ENCODE data around the gene OPCML. TPM values are rescaled to one million over a fixed set of nuclear protein-coding genes. Genes with fewer than 3 reads are reported as not detected.

The OPCML gene
- total RNA-seq, 4 donors from 2014 or later = 0.33 TPM; not detected in 3

DNA sequence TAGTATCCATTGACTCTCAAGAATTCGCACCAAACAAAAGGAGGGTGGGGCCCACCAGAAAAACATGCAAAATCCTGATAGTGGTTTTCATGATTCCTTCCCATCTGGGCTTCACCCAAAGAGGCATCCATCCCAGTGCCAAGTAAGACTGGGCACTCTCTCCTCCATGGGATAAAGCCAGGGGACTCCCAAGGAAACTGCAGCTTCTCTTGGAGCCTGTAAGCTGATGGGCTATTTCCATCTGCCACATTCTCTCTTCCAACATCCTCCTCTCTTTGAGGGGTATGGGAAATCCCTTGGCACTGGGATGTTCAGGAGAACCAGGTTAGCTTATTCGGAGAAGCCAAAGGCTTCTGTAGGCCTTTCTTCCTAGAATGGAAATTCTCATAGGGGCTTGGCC lies 10.8 kb downstream of the OPCML start:
- Histone ChIP-seq H3K4me3 (replicated peaks in 1 of 3) (no peak overlapping the region), H3K27ac (no peak overlapping the region), H3K36me3 (no peaks in the 10 kb centered on the region), H3K4me1 (no peaks in the 10 kb centered on the region), H3K9me3 (no peaks in the 10 kb centered on the region), H3K27me3 (no peaks in the 10 kb centered on the region)
- 93 to 97% methylated on average over 2 of the region's 2 CpGs for WGBS, 2 donors
- intact Hi-C loops (cut with DNase I) = no loop called here
- TF ChIP-seq POLR2A (IDR thresholded peaks at IDR 0.05) = no peak
- TF ChIP-seq, protein P1, sequence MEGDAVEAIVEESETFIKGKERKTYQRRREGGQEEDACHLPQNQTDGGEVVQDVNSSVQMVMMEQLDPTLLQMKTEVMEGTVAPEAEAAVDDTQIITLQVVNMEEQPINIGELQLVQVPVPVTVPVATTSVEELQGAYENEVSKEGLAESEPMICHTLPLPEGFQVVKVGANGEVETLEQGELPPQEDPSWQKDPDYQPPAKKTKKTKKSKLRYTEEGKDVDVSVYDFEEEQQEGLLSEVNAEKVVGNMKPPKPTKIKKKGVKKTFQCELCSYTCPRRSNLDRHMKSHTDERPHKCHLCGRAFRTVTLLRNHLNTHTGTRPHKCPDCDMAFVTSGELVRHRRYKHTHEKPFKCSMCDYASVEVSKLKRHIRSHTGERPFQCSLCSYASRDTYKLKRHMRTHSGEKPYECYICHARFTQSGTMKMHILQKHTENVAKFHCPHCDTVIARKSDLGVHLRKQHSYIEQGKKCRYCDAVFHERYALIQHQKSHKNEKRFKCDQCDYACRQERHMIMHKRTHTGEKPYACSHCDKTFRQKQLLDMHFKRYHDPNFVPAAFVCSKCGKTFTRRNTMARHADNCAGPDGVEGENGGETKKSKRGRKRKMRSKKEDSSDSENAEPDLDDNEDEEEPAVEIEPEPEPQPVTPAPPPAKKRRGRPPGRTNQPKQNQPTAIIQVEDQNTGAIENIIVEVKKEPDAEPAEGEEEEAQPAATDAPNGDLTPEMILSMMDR (IDR thresholded peaks at IDR 0.05) = no peak
- no peak for DNase-seq

DNA sequence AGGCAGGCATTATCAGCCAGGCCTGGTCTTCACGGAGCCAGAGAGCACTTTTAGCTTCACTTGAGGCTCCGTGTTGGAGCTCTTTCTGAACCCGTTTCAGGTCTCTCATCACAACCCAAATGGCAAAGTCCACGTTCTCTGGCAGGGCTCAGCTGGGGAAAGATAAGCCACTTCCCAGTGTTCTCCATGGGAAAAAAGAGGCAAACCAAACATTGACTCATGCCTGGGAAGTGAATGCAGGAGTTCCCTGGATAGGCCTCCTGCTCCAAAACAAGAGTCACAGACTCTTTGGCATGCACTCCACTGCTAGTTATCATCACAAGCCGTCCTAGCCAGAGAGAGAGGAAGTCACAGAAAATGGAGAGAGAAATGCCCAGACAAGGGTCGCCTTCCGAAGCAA lies 11.6 kb downstream of the OPCML start:
- Histone ChIP-seq H3K9me3 (no peaks in the 10 kb centered on the region), H3K4me1 (no peaks in the 10 kb centered on the region), H3K27ac (no peak overlapping the region), H3K27me3 (no peaks in the 10 kb centered on the region), H3K36me3 (no peaks in the 10 kb centered on the region), H3K4me3 (replicated peaks in 1 of 3) (no peak overlapping the region)
- no peak for DNase-seq
- WGBS, 2 donors = 44 to 53% methylated on average over 7 of the region's 7 CpGs
- intact Hi-C loops (cut with DNase I) = no loop called here
- TF ChIP-seq POLR2A (IDR thresholded peaks at IDR 0.05) = no peak

DNA sequence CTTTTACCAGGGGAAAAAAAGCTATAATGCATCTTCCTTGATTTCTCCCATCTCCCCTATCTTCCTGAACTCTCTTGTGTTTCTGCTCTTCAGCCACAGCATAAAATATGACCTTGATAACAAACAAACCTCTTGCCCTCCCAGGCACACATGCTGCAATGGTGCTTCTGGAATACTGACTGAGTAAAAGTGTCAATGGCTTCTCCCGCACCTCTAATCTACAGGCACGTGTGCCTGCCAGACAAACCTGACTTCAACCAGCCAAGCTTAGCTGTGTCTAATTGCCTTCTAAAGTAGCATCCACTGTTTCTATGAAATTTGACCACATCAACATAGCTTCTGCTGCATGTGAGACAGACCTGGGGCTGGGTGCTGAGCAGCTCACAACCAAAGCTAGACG lies 12.7 kb downstream of the OPCML start:
- Histone ChIP-seq H3K36me3 (no peaks in the 10 kb centered on the region), H3K27me3 (no peaks in the 10 kb centered on the region), H3K4me3 (replicated peaks in 1 of 3) (no peak overlapping the region), H3K9me3 (no peaks in the 10 kb centered on the region), H3K4me1 (no peaks in the 10 kb centered on the region), H3K27ac (no peak overlapping the region)
- intact Hi-C loops (cut with DNase I) = no loop called here
- DNase-seq = no peak
- TF ChIP-seq, protein P1 (IDR thresholded peaks at IDR 0.05) = no peak
- no peak for TF ChIP-seq POLR2A (IDR thresholded peaks at IDR 0.05)
- 75 to 81% methylated on average over 3 of the region's 3 CpGs for WGBS, 2 donors

DNA sequence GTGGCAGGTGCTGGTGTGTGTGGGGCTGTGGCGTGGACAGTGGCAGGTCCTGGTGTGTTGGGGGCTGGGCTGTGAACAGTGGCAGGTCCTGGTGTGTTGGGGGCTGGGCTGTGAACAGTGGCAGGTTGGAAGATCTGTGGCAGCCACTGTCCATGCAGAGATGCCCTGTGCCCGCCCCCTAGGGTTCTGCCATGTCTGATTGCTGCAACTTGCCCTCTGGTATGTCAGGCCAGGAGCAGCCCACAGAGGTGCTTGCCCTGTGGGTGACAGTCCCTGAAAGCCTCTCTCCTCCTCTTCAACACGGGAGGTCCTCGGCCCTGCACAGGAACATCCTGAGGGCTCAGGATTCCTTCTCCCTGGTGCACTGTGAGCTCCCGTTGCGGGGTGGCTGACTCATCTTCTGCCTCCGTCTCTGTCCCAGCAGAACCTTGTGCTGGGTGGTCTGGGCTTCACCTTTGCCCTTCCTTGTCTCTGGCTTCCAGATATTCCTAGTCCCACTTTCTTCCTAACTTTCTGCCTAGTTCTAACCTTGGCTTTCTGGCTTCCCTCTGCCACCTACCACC lies 13.5 kb downstream of the OPCML start:
- no peaks in the 10 kb centered on the region for H3K27me3 ChIP-seq
- no peak overlapping the region for H3K27ac ChIP-seq
- H3K36me3 ChIP-seq = no peaks in the 10 kb centered on the region
- TF ChIP-seq, protein P1 (IDR thresholded peaks at IDR 0.05) = no peak
- no peak for TF ChIP-seq POLR2A (IDR thresholded peaks at IDR 0.05)
- no peaks in the 10 kb centered on the region for H3K9me3 ChIP-seq
- no peaks in the 10 kb centered on the region for H3K4me1 ChIP-seq
- intact Hi-C loops (cut with DNase I) = no loop called here
- 59 to 72% methylated on average over 6 to 7 of the region's 7 CpGs for WGBS, 2 donors
- DNase-seq = no peak
- H3K4me3 ChIP-seq (replicated peaks in 1 of 3) = no peak overlapping the region

DNA sequence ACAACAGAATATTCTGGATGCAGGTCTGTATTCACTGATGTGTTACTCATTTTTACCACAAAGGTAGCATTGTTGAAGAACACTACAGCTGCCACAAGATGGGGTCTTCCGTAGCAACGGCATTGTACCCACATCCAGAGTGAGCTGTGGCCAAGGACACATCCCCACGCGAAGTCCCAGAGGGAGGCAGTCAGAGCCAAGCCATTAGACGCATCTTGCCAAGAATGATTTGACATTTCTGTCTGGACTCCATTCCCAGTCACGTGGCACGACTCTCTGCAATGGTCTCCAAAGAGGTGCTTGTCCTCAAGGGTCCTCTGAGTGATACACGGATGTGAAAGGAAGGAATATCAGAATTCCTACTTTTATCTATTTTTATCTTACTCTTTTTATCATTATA lies 15.5 kb downstream of the OPCML start:
- Histone ChIP-seq H3K27me3 (no peaks in the 10 kb centered on the region), H3K4me1 (no peaks in the 10 kb centered on the region), H3K27ac (no peak overlapping the region), H3K36me3 (no peaks in the 10 kb centered on the region), H3K4me3 (replicated peaks in 1 of 3) (no peak overlapping the region), H3K9me3 (no peaks in the 10 kb centered on the region)
- WGBS, 2 donors = 60 to 64% methylated on average over 8 of the region's 8 CpGs
- intact Hi-C loops (cut with DNase I) = no loop called here
- TF ChIP-seq, protein P1 (IDR thresholded peaks at IDR 0.05) = no peak
- no peak for DNase-seq

DNA sequence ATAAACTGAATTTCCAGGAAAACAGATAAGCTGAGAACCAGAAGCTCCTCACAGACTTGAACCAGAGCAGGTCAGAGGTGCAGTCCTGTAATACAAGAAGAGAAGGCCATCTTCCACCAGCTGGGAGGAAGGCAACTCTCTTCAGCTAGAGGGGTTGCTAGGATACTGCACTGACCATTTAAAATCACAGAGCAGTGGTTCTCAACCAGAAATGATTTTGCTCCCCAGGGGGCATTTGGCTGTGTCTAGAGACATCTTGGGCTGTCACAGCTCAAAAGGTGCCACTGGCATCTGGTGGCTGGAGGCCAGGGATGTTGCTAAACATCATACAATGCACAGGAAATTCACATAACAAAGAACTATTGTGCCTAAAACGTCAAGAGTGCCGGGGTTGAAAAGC lies 17.2 kb downstream of the OPCML start:
- TF ChIP-seq POLR2A (IDR thresholded peaks at IDR 0.05) = no peak
- TF ChIP-seq, protein P1 (IDR thresholded peaks at IDR 0.05) = no peak
- WGBS, 2 donors = 40 to 56% methylated on average over 2 of the region's 2 CpGs
- intact Hi-C loops (cut with DNase I) = no loop called here

More for the DNA sequence above, 17.2 kb downstream of the OPCML start:
- no peaks in the 10 kb centered on the region for H3K36me3 ChIP-seq
- H3K27me3 ChIP-seq = no peaks in the 10 kb centered on the region
- no peak overlapping the region for H3K27ac ChIP-seq
- DNase-seq = no peak
- no peaks in the 10 kb centered on the region for H3K4me1 ChIP-seq
- no peak overlapping the region for H3K4me3 ChIP-seq (replicated peaks in 1 of 3)
- no peaks in the 10 kb centered on the region for H3K9me3 ChIP-seq
